Activated T-helper 9 cell treated with anti-CD3 and anti-CD28 coated beads, Interleukin-2, amount 50 U/mL, for 16 hours (primary cell): Measurements from ENCODE around the gene GMEB2.

Experiments
- DNase-seq: peaks from one replicate; pipeline ENCODE4 v3.0.0-alpha.2; 2020; ENCODE audit warnings: low read depth

The GMEB2 gene

GRCh38 chr20:63558804-63559484 lies 68.0 kb downstream of the GMEB2 start:
- DNase-seq = no peak

- DNase-seq = no peak
These were observed 69.4 kb downstream of the GMEB2 start for GRCh38 chr20:63557481-63557891.

- no peak for DNase-seq
These were observed 69.9 kb downstream of the GMEB2 start for GRCh38 chr20:63556873-63557478.

- no peak for DNase-seq
These were observed 71.1 kb downstream of the GMEB2 start for GRCh38 chr20:63555661-63556381.

- DNase-seq = no peak
These were observed 72.3 kb downstream of the GMEB2 start for GRCh38 chr20:63554361-63555278.

- peak; percentile 41 for DNase-seq
These were observed 73.0 kb downstream of the GMEB2 start, which contains the start of gene FNDC11 for GRCh38 chr20:63553933-63554290. TSS of gene FNDC11 (plus strand) at chr20:63554159. CDS start at chr20:63555664, 1,505 bp downstream.

- DNase-seq = peak; percentile 82
These were observed 73.5 kb downstream of the GMEB2 start for GRCh38 chr20:63553251-63553932.

GRCh38 chr20:63552481-63553249 lies 74.2 kb downstream of the GMEB2 start:
- DNase-seq = no peak

- no peak for DNase-seq
These were observed 75.8 kb downstream of the GMEB2 start for GRCh38 chr20:63551068-63551467.

- no peak for DNase-seq
These were observed 77.1 kb downstream of the GMEB2 start for GRCh38 chr20:63549679-63550282.

GRCh38 chr20:63549019-63549418 lies 77.9 kb downstream of the GMEB2 start:
- DNase-seq = no peak

- DNase-seq = no peak
These were observed 78.4 kb downstream of the GMEB2 start for GRCh38 chr20:63548542-63548941.

- DNase-seq = no peak
These were observed 79.0 kb downstream of the GMEB2 start, which contains the start of gene SRMS for GRCh38 chr20:63547725-63548480. TSS of gene SRMS (minus strand) at chr20:63547749. CDS start at chr20:63547463, 286 bp downstream.

GRCh38 chr20:63546956-63547724 lies 79.8 kb downstream of the GMEB2 start:
- DNase-seq = no peak

GRCh38 chr20:63546256-63546955 lies 80.5 kb downstream of the GMEB2 start:
- no peak for DNase-seq

- no peak for DNase-seq
These were observed 81.1 kb downstream of the GMEB2 start for GRCh38 chr20:63545814-63546213.

- no peak for DNase-seq
These were observed 81.9 kb downstream of the GMEB2 start for GRCh38 chr20:63544958-63545516.
